SH-SY5Y (cell line): Measurements from ENCODE around the gene TBK1.

Experiments
- GATA2 ChIP-seq: IDR thresholded peaks from 2 replicates; pipeline ENCODE4 v1.6.1; 2011; ENCODE audit warnings: mild to moderate bottlenecking, low read depth, low read length
- GATA3 ChIP-seq: IDR thresholded peaks from 2 replicates; pipeline ENCODE4 v1.6.1; 2011; ENCODE audit warnings: low read depth, mild to moderate bottlenecking, low read length, moderate library complexity

DNA sequence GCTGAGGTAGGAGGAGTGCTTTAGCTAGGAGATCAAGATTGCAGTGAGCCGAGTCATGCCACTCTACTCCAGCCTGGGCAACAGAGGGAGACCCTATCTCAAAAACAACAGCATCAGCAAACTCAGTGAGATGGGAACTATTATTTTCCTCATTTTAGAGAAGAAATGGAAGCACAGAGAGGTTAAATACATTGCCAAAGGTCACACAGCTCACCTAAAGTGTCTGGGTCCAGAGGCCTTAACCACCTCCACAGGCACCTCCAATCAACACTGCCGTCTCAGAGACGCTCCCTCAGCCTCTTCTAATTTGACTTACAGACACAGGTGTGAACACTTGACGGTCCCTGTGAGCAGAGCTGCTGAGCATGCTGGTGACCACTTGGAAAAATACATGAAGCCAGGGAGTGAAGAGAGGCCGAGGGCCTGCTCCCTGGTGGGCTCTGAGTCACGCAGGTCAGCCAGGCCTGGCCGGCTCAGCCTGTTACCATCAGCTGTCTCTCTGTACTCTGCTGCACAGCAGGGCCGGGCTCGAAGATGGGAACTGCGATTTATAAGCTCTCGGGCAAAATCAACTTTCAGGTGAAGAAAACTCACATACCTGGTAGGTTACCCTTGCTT, 80.9 kb downstream of the TBK1 start:
- no peak for TF ChIP-seq GATA2
- no peak for TF ChIP-seq GATA3
